ENCODE results near the gene SEMA5A.

SEMA5A gene

DNA sequence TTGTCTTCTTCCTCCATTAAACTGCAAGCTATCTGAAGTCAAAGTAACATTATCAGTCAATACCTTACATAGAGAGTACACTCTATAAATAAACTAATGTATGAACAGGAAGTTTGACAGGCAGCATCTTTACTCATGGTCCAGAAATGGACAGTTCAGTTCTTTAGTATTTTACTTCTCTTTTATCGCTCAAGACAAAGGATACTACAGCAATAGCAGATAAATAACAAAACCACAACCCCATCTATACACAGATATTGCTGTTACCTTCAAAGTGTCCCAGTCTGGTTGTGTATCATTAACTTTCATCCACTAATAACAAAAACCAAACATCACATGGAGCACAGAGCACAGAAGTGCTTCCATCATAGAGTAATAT lies 46.4 kb downstream of the SEMA5A start:
- Histone ChIP-seq H3K4me3 (ENCODE audit: low read depth in 1 of 2, low read length in 2 of 2) (no peak overlapping the region), H3K36me3 (ENCODE audit: control insufficient read depth in 1 of 2, insufficient read depth in 2 of 2, low read length in 2 of 2) (no peaks in the 10 kb centered on the region), H3K27me3 (ENCODE audit: control insufficient read depth in 1 of 2, insufficient read depth in 2 of 2, low read length in 2 of 2) (no peaks in the 10 kb centered on the region), H3K9me3 (ENCODE audit: control insufficient read depth in 1 of 2, low read length in 2 of 2) (no peaks in the 10 kb centered on the region), H3K4me1 (ENCODE audit: control insufficient read depth in 1 of 2, insufficient read depth in 2 of 2, low read length in 2 of 2) (no peaks in the 10 kb centered on the region), H3K9ac (ENCODE audit: low read depth in 1 of 2, low read length in 2 of 2) (no peak overlapping the region), H3K27ac (ENCODE audit: low read depth, low read length) (no peak overlapping the region)

DNA sequence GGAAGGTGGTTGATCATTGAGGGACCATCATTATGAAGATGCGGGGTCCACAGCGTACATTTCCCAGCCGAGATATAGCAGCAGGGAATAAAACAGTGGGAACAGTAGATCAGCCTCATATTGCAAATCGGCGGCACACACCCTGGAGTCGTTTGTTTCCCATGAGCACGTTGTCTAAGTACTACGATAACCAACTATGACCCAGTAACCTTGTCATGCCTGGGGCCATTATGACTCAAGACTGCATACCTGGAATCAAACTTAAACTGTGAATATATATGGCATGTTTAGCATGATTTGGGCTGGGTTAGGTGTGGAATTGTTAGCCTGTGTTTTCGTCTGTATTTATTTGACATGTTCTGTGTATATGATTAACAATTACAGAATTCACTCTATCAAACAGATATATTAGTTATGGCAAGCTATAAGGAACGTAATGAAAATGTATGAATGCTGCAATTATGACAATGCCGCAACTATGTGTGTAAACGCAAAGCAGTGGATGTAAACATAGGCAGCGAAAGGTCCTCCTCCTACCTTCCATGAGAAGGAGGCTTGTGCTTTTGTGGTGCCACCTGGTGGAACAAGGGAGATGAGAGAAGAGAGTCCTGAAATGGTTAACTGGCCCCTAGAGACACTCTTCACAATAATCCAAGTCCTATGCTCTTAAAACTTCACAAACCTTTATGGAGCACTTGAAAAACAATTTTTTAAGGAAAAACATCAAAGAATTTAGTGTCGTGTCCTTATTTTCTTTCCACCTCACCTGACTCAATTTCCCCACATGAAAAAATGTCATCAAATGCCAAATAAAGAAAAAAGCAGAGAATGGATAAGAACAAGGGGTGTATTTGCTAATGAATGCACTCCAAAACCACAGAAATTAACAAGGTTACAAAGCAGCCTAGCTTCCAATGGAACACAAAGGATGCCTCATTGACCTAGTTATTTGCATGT lies 47.1 kb downstream of the SEMA5A start:
- H3K9me3 ChIP-seq (ENCODE audit: control insufficient read depth in 1 of 2, low read length in 2 of 2): no peaks in the 10 kb centered on the region
- no peaks in the 10 kb centered on the region for H3K4me1 ChIP-seq (ENCODE audit: control insufficient read depth in 1 of 2, insufficient read depth in 2 of 2, low read length in 2 of 2)
- H3K27me3 ChIP-seq (ENCODE audit: control insufficient read depth in 1 of 2, insufficient read depth in 2 of 2, low read length in 2 of 2): no peaks in the 10 kb centered on the region
- H3K36me3 ChIP-seq (ENCODE audit: control insufficient read depth in 1 of 2, insufficient read depth in 2 of 2, low read length in 2 of 2): no peaks in the 10 kb centered on the region
- H3K9ac ChIP-seq (ENCODE audit: low read depth in 1 of 2, low read length in 2 of 2): no peak overlapping the region
- no peak overlapping the region for H3K27ac ChIP-seq (ENCODE audit: low read depth, low read length)
- no peak overlapping the region for H3K4me3 ChIP-seq (ENCODE audit: low read depth in 1 of 2, low read length in 2 of 2)

DNA sequence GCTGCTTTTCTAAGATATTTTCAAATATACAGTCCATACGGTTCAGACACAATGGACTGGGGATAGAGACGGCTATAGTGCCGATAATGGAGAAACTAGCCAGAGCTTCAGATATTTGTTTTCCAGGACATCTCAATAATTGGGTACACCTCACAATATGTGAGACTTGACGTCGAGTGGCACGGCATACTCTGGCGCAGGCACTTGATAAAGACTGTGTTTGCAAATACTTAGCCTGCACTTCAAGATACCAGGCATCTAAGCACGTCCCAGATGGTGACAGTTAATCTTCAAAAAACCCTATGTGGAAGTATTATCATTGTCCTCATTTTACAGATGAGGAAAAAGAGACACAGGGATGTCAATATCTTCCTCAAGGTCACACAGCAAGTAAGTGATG lies 48.5 kb downstream of the SEMA5A start:
- Histone ChIP-seq H3K9ac (ENCODE audit: low read depth in 1 of 2, low read length in 2 of 2) (no peak overlapping the region), H3K36me3 (ENCODE audit: control insufficient read depth in 1 of 2, insufficient read depth in 2 of 2, low read length in 2 of 2) (no peaks in the 10 kb centered on the region), H3K9me3 (ENCODE audit: control insufficient read depth in 1 of 2, low read length in 2 of 2) (no peaks in the 10 kb centered on the region), H3K4me3 (ENCODE audit: low read depth in 1 of 2, low read length in 2 of 2) (no peak overlapping the region), H3K27ac (ENCODE audit: low read depth, low read length) (no peak overlapping the region), H3K4me1 (ENCODE audit: control insufficient read depth in 1 of 2, insufficient read depth in 2 of 2, low read length in 2 of 2) (no peaks in the 10 kb centered on the region), H3K27me3 (ENCODE audit: control insufficient read depth in 1 of 2, insufficient read depth in 2 of 2, low read length in 2 of 2) (no peaks in the 10 kb centered on the region)

DNA sequence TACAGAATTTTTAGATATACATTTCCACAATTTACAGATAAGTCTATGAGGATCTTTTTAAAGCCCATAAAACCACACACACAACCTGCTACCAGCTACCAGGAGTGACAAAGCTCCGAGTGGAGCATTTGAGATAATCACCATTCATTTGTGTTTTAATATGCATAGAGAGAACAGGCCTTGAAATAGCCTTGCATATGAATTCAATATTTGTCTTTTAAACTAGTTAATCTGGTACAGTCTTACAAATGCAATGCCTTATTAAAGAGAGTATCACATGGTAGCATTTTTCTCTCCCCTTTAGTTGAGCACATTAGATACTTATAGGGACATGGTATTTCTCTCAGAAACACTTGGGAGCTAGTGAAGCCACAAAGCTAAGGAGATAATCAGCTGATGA lies 49.1 kb downstream of the SEMA5A start:
- Histone ChIP-seq H3K4me1 (ENCODE audit: control insufficient read depth in 1 of 2, insufficient read depth in 2 of 2, low read length in 2 of 2) (no peaks in the 10 kb centered on the region), H3K9me3 (ENCODE audit: control insufficient read depth in 1 of 2, low read length in 2 of 2) (no peaks in the 10 kb centered on the region), H3K4me3 (ENCODE audit: low read depth in 1 of 2, low read length in 2 of 2) (no peak overlapping the region), H3K36me3 (ENCODE audit: control insufficient read depth in 1 of 2, insufficient read depth in 2 of 2, low read length in 2 of 2) (no peaks in the 10 kb centered on the region), H3K27ac (ENCODE audit: low read depth, low read length) (no peak overlapping the region), H3K27me3 (ENCODE audit: control insufficient read depth in 1 of 2, insufficient read depth in 2 of 2, low read length in 2 of 2) (no peaks in the 10 kb centered on the region), H3K9ac (ENCODE audit: low read depth in 1 of 2, low read length in 2 of 2) (no peak overlapping the region)

DNA sequence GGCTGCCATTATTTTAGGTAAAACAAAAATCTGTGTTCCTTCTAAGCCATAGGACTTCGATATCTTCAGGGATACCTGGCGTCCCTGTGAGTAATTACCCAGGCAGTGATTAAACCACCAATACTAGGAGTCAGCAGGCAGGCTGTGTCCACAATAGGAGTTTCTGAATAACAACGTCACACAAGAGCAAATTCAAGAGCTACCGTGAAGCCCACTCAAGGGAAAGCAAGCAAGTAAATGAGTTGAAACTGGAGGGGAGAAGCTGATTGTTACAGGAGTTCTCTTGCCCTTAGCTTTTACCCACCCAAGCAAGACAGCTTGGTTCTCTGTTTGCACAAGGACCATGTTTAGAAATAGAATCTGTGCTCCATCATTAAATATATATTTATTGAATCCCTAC lies 50.8 kb downstream of the SEMA5A start:
- no peaks in the 10 kb centered on the region for H3K9me3 ChIP-seq (ENCODE audit: control insufficient read depth in 1 of 2, low read length in 2 of 2)
- no peak overlapping the region for H3K4me3 ChIP-seq (ENCODE audit: low read depth in 1 of 2, low read length in 2 of 2)
- no peaks in the 10 kb centered on the region for H3K4me1 ChIP-seq (ENCODE audit: control insufficient read depth in 1 of 2, insufficient read depth in 2 of 2, low read length in 2 of 2)
- H3K9ac ChIP-seq (ENCODE audit: low read depth in 1 of 2, low read length in 2 of 2): no peak overlapping the region
- no peaks in the 10 kb centered on the region for H3K27me3 ChIP-seq (ENCODE audit: control insufficient read depth in 1 of 2, insufficient read depth in 2 of 2, low read length in 2 of 2)
- no peaks in the 10 kb centered on the region for H3K36me3 ChIP-seq (ENCODE audit: control insufficient read depth in 1 of 2, insufficient read depth in 2 of 2, low read length in 2 of 2)
- no peak overlapping the region for H3K27ac ChIP-seq (ENCODE audit: low read depth, low read length)

DNA sequence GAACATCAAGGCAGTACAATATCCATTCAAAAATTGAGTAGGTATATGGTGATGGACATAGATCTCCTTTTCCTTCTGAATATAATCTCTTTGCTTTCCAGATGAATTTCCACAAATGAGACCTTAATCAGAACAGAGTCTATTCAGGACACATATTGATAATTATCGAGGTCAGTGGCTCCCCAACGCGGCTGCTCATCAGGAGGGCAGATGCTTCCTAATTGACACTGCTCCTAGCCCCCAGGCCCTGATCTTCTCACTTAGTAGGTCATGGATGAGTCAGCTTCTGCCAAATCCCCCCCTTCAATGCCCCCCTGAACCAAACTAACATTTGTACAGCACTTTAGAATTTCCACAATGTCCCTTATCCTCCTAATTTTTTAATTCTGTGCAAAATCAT lies 51.6 kb downstream of the SEMA5A start:
- Histone ChIP-seq H3K27me3 (ENCODE audit: control insufficient read depth in 1 of 2, insufficient read depth in 2 of 2, low read length in 2 of 2) (no peaks in the 10 kb centered on the region), H3K9ac (ENCODE audit: low read depth in 1 of 2, low read length in 2 of 2) (no peak overlapping the region), H3K9me3 (ENCODE audit: control insufficient read depth in 1 of 2, low read length in 2 of 2) (no peaks in the 10 kb centered on the region), H3K4me1 (ENCODE audit: control insufficient read depth in 1 of 2, insufficient read depth in 2 of 2, low read length in 2 of 2) (no peaks in the 10 kb centered on the region), H3K4me3 (ENCODE audit: low read depth in 1 of 2, low read length in 2 of 2) (no peak overlapping the region), H3K36me3 (ENCODE audit: control insufficient read depth in 1 of 2, insufficient read depth in 2 of 2, low read length in 2 of 2) (no peaks in the 10 kb centered on the region), H3K27ac (ENCODE audit: low read depth, low read length) (no peak overlapping the region)

DNA sequence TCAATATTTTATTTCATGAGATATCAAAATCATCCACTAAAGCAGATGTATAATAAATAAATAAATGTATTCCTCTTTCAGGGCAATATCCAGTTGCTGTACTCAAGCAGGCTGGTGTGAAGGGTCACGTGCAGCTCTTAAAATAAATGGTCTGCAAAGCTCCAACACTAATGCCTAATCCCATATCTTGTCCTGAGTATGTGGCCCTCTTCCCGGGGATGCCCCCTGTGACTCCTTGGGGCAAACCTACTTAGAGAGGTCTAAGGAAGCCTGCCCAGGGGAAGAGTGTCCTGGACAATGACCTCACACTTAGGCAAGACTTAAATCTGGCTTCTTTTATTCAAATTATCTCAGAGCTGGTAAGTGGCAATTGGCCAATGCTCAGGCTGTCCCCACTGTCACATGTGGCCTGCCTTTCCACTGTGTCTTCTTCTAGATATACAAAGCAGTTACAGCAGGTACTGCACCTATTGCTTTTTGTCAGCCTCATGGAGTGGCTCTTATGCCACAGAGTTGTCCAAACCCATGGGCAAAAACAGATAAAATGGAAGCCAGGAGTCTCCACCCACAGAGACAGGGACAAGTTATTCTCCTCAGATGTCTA lies 55.3 kb downstream of the SEMA5A start:
- no peak overlapping the region for H3K9ac ChIP-seq (ENCODE audit: low read depth in 1 of 2, low read length in 2 of 2)
- no peak overlapping the region for H3K27ac ChIP-seq (ENCODE audit: low read depth, low read length)

DNA sequence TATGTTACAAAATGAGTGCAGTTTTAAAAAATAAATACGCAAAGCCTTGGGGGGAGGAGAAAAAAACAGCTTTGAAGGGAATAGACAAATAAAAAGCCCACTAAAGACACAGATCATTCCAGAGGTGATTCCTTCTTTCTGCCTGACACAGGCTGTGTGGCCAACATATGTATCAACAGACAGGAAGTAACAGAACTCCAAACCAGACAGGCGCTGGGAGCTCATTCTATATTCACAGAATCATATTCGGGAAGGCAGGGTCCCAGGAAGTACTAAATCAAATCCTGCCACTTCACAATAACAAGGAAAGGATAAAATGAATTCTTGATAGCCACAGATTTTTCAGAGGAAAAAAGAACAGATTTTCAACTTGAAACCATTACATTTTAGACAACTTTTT lies 62.1 kb downstream of the SEMA5A start:
- no peaks in the 10 kb centered on the region for H3K27me3 ChIP-seq (ENCODE audit: control insufficient read depth in 1 of 2, insufficient read depth in 2 of 2, low read length in 2 of 2)
- no peaks in the 10 kb centered on the region for H3K36me3 ChIP-seq (ENCODE audit: control insufficient read depth in 1 of 2, insufficient read depth in 2 of 2, low read length in 2 of 2)
- H3K9me3 ChIP-seq (ENCODE audit: control insufficient read depth in 1 of 2, low read length in 2 of 2): peaks cover 0 to 2% of the 10 kb centered on the region in 2 donors
- H3K4me3 ChIP-seq (ENCODE audit: low read depth in 1 of 2, low read length in 2 of 2): no peak overlapping the region
- no peak overlapping the region for H3K27ac ChIP-seq (ENCODE audit: low read depth, low read length)
- no peak overlapping the region for H3K9ac ChIP-seq (ENCODE audit: low read depth in 1 of 2, low read length in 2 of 2)
- H3K4me1 ChIP-seq (ENCODE audit: control insufficient read depth in 1 of 2, insufficient read depth in 2 of 2, low read length in 2 of 2): no peaks in the 10 kb centered on the region

More for the DNA sequence above, 55.3 kb downstream of the SEMA5A start:
- Histone ChIP-seq H3K36me3 (ENCODE audit: control insufficient read depth in 1 of 2, insufficient read depth in 2 of 2, low read length in 2 of 2) (no peaks in the 10 kb centered on the region), H3K4me3 (ENCODE audit: low read depth in 1 of 2, low read length in 2 of 2) (no peak overlapping the region), H3K4me1 (ENCODE audit: control insufficient read depth in 1 of 2, insufficient read depth in 2 of 2, low read length in 2 of 2) (no peaks in the 10 kb centered on the region), H3K9me3 (ENCODE audit: control insufficient read depth in 1 of 2, low read length in 2 of 2) (no peaks in the 10 kb centered on the region), H3K27me3 (ENCODE audit: control insufficient read depth in 1 of 2, insufficient read depth in 2 of 2, low read length in 2 of 2) (no peaks in the 10 kb centered on the region)

DNA sequence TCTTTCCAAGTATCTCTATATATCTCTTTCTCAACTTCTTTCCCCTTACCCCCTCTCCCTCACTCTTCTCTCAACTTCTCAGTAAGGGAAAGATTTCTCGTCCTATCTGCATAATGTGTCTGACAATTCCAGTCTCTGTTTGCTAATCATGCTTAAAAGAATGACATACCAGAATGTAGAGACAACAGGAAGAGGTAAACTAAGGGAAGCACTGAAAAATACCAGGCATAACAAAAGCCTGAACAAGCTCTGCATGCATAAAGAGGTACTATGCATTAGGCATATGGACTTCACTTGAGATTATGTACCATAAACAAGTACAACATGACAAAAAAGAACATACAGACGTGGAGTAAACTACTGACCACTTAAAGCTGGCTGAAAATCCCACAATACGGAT lies 62.6 kb downstream of the SEMA5A start:
- no peaks in the 10 kb centered on the region for H3K4me1 ChIP-seq (ENCODE audit: control insufficient read depth in 1 of 2, insufficient read depth in 2 of 2, low read length in 2 of 2)
- no peak overlapping the region for H3K27ac ChIP-seq (ENCODE audit: low read depth, low read length)
- peaks cover 2 to 6% of the 10 kb centered on the region in 2 donors for H3K9me3 ChIP-seq (ENCODE audit: control insufficient read depth in 1 of 2, low read length in 2 of 2)

DNA sequence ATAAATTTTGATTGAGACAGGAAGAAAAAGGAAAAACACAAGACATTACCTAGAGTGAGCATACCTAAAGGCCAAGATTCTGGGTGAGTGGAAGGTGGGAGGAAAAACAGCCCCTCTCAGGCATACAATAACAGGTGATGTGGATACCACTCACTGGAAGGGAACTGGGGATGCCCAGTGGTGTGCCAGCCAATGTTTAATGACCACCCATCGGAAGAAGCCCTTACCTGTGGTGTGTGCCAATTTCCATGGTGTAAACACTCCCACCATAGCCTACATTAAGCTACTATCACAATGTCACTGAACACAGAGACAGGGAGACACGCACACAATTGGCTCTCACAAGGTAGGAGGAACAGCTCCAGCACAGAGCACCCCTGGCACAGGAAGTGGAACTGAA lies 63.5 kb downstream of the SEMA5A start:
- H3K9ac ChIP-seq (ENCODE audit: low read depth in 1 of 2, low read length in 2 of 2): no peak overlapping the region
- H3K27ac ChIP-seq (ENCODE audit: low read depth, low read length): no peak overlapping the region
- no peak overlapping the region for H3K4me3 ChIP-seq (ENCODE audit: low read depth in 1 of 2, low read length in 2 of 2)
- H3K4me1 ChIP-seq (ENCODE audit: control insufficient read depth in 1 of 2, insufficient read depth in 2 of 2, low read length in 2 of 2): no peaks in the 10 kb centered on the region
- H3K36me3 ChIP-seq (ENCODE audit: control insufficient read depth in 1 of 2, insufficient read depth in 2 of 2, low read length in 2 of 2): no peaks in the 10 kb centered on the region
- peaks cover 11% of the 10 kb centered on the region in 2 donors for H3K9me3 ChIP-seq (ENCODE audit: control insufficient read depth in 1 of 2, low read length in 2 of 2)
- no peaks in the 10 kb centered on the region for H3K27me3 ChIP-seq (ENCODE audit: control insufficient read depth in 1 of 2, insufficient read depth in 2 of 2, low read length in 2 of 2)

More for the DNA sequence above, 62.6 kb downstream of the SEMA5A start:
- H3K27me3 ChIP-seq (ENCODE audit: control insufficient read depth in 1 of 2, insufficient read depth in 2 of 2, low read length in 2 of 2): no peaks in the 10 kb centered on the region
- no peak overlapping the region for H3K9ac ChIP-seq (ENCODE audit: low read depth in 1 of 2, low read length in 2 of 2)
- no peak overlapping the region for H3K4me3 ChIP-seq (ENCODE audit: low read depth in 1 of 2, low read length in 2 of 2)
- H3K36me3 ChIP-seq (ENCODE audit: control insufficient read depth in 1 of 2, insufficient read depth in 2 of 2, low read length in 2 of 2): no peaks in the 10 kb centered on the region
